ENCODE data around the gene ARTN.

- TF ChIP-seq POLR2A (IDR thresholded peaks at IDR 0.05; ENCODE audit: low read depth, low read length): no peak
- TF ChIP-seq POLR2AphosphoS5 (IDR thresholded peaks at IDR 0.05; ENCODE audit: low read depth, low read length): no peak
These were observed 27.2 kb downstream of the ARTN start for GRCh38 chr1:43960798-43961197.

Measured in GM12892 (cell line).